NB4 (cell line): ENCODE measurements around the gene FIBCD1.

Experiments used
- MYC ChIP-seq: IDR thresholded peaks from 2 replicates; pipeline ENCODE4 v1.6.1; 2011; ENCODE audit warnings: low read depth, low read length
- POLR2A ChIP-seq: IDR thresholded peaks from 2 replicates; pipeline ENCODE4 v1.6.1; 2011; ENCODE audit warnings: mild to moderate bottlenecking; ENCODE audit not compliant: insufficient read length; ENCODE audit errors: extremely low read depth

- TF ChIP-seq POLR2A (no peak), MYC (no peak)
Observed at GRCh38 chr9:130852801-130853200, 86.2 kb downstream of the FIBCD1 start.
